HEK293 (cell line): ENCODE results near the gene NXPE1.

ENCODE experiments used
- CTCF ChIA-PET: fragments of 350-600 bp; formaldehyde crosslinking; extraction: SDS; loops from one replicate; lab custom pipeline; 2021; ENCODE audit warnings: antibody characterized with exemption; lab: Yijun Ruan, JAX
- POLR2A ChIA-PET: fragments of 300-600 bp; formaldehyde crosslinking; extraction: SDS; loops from one replicate; lab custom pipeline; 2020; ENCODE audit warnings: antibody characterized with exemption, inconsistent platforms; lab: Yijun Ruan, JAX
- H3K27ac ChIP-seq: fragments of 200-500 bp; sonication (Bioruptor generic); 2 replicates; pipeline ENCODE4 v1.5.1; 2014; ENCODE audit warnings: low read depth, low read length, control low read depth, inconsistent platforms; ENCODE audit errors: extremely low read depth
- H3K36me3 ChIP-seq, 2 experiments: fragments of 200-500 bp in 1 of 2; sonication (Bioruptor generic) in 1 of 2; 1 replicate in 1 of 2; 2 replicates in 1 of 2; pipeline ENCODE4 v1.5.1; 2014 to 2017; ENCODE audit warnings: inconsistent platforms in 2 of 2, low read length in 2 of 2; ENCODE audit not compliant: control insufficient read depth in 2 of 2, insufficient read depth in 1 of 2
- H3K4me1 ChIP-seq: fragments of 200-500 bp; sonication (Bioruptor generic); 2 replicates; pipeline ENCODE4 v1.5.1; 2014; ENCODE audit warnings: mild to moderate bottlenecking, low read length, inconsistent platforms; ENCODE audit not compliant: control insufficient read depth, insufficient read depth
- H3K4me3 ChIP-seq: 2 replicates; pipeline ENCODE4 v1.5.1; 2011; ENCODE audit warnings: low read depth, mild to moderate bottlenecking, control low read depth, low read length, moderate library complexity
- H3K9me3 ChIP-seq: fragments of 200-500 bp; sonication (Bioruptor generic); 2 replicates; pipeline ENCODE4 v1.5.1; 2014; ENCODE audit warnings: low read depth, low read length, inconsistent platforms; ENCODE audit not compliant: control insufficient read depth, insufficient read depth
- FEZF1 ChIP-seq: fragments of 450-650 bp; formaldehyde crosslinking; IDR thresholded peaks from 2 replicates; pipeline ENCODE4 v1.5.1; 2016; ENCODE audit warnings: missing biosample characterization, missing genetic modification characterization
- GLI4 ChIP-seq: fragments of 450-650 bp; formaldehyde crosslinking; IDR thresholded peaks from 2 replicates; pipeline ENCODE4 v1.5.1; 2016; ENCODE audit warnings: missing biosample characterization, missing genetic modification characterization
- HOXA7 ChIP-seq: sonication (generic); formaldehyde crosslinking; IDR thresholded peaks from 2 replicates; pipeline ENCODE4 v1.8.1; 2022; ENCODE audit warnings: missing genetic modification reagents, borderline replicate concordance
- HOXD13 ChIP-seq: sonication (generic); formaldehyde crosslinking; IDR thresholded peaks from 2 replicates; pipeline ENCODE4 v1.8.0; 2022; ENCODE audit warnings: missing genetic modification reagents, borderline replicate concordance
- IKZF3 ChIP-seq: fragments of 450-650 bp; IDR thresholded peaks from 2 replicates; pipeline ENCODE4 v1.5.0; 2018; ENCODE audit warnings: missing biosample characterization, mild to moderate bottlenecking, missing genetic modification characterization, moderate library complexity
- KLF16 ChIP-seq: fragments of 450-650 bp; formaldehyde crosslinking; IDR thresholded peaks from 2 replicates; pipeline ENCODE4 v1.5.1; 2017; ENCODE audit warnings: missing biosample characterization, missing genetic modification characterization
- RBAK ChIP-seq: fragments of 450-650 bp; formaldehyde crosslinking; IDR thresholded peaks from 2 replicates; pipeline ENCODE4 v1.5.1; 2016; ENCODE audit warnings: missing biosample characterization, missing genetic modification characterization
- REPIN1 ChIP-seq: fragments of 450-650 bp; formaldehyde crosslinking; IDR thresholded peaks from 2 replicates; pipeline ENCODE4 v1.5.1; 2017; ENCODE audit warnings: missing biosample characterization, missing genetic modification characterization, low read depth
- TSHZ1 ChIP-seq: fragments of 450-650 bp; formaldehyde crosslinking; IDR thresholded peaks from 2 replicates; pipeline ENCODE4 v1.5.1; 2016; ENCODE audit warnings: missing biosample characterization, missing genetic modification characterization, borderline replicate concordance
- ZBTB8A ChIP-seq: fragments of 450-650 bp; formaldehyde crosslinking; IDR thresholded peaks from 2 replicates; pipeline ENCODE4 v1.5.1; 2016; ENCODE audit warnings: missing biosample characterization, missing genetic modification characterization
- ZIC2 ChIP-seq: fragments of 450-650 bp; formaldehyde crosslinking; IDR thresholded peaks from 2 replicates; pipeline ENCODE4 v1.5.1; 2016; ENCODE audit warnings: missing biosample characterization, missing genetic modification characterization
- ZNF2 ChIP-seq: fragments of 450-650 bp; formaldehyde crosslinking; IDR thresholded peaks from 2 replicates; pipeline ENCODE4 v1.5.1; 2016; ENCODE audit warnings: missing biosample characterization, missing genetic modification characterization
- ZNF223 ChIP-seq: fragments of 450-650 bp; formaldehyde crosslinking; IDR thresholded peaks from 2 replicates; pipeline ENCODE4 v1.5.1; 2016; ENCODE audit warnings: missing biosample characterization, missing genetic modification characterization
- ZNF311 ChIP-seq: fragments of 450-650 bp; formaldehyde crosslinking; IDR thresholded peaks from 2 replicates; pipeline ENCODE4 v1.5.1; 2017; ENCODE audit warnings: missing biosample characterization, missing genetic modification characterization, borderline replicate concordance
- ZNF404 ChIP-seq: fragments of 450-650 bp; formaldehyde crosslinking; IDR thresholded peaks from 2 replicates; pipeline ENCODE4 v1.5.1; 2017; ENCODE audit warnings: missing biosample characterization, missing genetic modification characterization
- ZNF433 ChIP-seq: fragments of 450-650 bp; formaldehyde crosslinking; IDR thresholded peaks from 2 replicates; pipeline ENCODE4 v1.5.1; 2016; ENCODE audit warnings: missing biosample characterization, missing genetic modification characterization, low read depth
- ZNF654 ChIP-seq: fragments of 450-650 bp; formaldehyde crosslinking; IDR thresholded peaks from 2 replicates; pipeline ENCODE4 v1.5.1; 2016; ENCODE audit warnings: low read depth, missing biosample characterization, missing genetic modification characterization
- TF ChIP-seq, protein P1 (sequence below): fragments of 450-650 bp; formaldehyde crosslinking; IDR thresholded peaks from 2 replicates; pipeline ENCODE4 v1.5.1; 2016; ENCODE audit warnings: missing biosample characterization, missing genetic modification characterization, borderline replicate concordance
- TF ChIP-seq, protein P2 (sequence below): sonication (generic); formaldehyde crosslinking; IDR thresholded peaks from 2 replicates; pipeline ENCODE4 v1.8.1; 2022; ENCODE audit warnings: mild to moderate bottlenecking, moderate library complexity, missing genetic modification reagents

The NXPE1 gene

GRCh38 chr11:114478768-114479167, 80.9 kb downstream of the NXPE1 start:
- H3K4me3 ChIP-seq = no peak overlapping the region
- POLR2A ChIA-PET = no interaction called here

More at GRCh38 chr11:114478768-114479167, 80.9 kb downstream of the NXPE1 start:
- no peak for TF ChIP-seq ZNF433
- TF ChIP-seq, protein P1, sequence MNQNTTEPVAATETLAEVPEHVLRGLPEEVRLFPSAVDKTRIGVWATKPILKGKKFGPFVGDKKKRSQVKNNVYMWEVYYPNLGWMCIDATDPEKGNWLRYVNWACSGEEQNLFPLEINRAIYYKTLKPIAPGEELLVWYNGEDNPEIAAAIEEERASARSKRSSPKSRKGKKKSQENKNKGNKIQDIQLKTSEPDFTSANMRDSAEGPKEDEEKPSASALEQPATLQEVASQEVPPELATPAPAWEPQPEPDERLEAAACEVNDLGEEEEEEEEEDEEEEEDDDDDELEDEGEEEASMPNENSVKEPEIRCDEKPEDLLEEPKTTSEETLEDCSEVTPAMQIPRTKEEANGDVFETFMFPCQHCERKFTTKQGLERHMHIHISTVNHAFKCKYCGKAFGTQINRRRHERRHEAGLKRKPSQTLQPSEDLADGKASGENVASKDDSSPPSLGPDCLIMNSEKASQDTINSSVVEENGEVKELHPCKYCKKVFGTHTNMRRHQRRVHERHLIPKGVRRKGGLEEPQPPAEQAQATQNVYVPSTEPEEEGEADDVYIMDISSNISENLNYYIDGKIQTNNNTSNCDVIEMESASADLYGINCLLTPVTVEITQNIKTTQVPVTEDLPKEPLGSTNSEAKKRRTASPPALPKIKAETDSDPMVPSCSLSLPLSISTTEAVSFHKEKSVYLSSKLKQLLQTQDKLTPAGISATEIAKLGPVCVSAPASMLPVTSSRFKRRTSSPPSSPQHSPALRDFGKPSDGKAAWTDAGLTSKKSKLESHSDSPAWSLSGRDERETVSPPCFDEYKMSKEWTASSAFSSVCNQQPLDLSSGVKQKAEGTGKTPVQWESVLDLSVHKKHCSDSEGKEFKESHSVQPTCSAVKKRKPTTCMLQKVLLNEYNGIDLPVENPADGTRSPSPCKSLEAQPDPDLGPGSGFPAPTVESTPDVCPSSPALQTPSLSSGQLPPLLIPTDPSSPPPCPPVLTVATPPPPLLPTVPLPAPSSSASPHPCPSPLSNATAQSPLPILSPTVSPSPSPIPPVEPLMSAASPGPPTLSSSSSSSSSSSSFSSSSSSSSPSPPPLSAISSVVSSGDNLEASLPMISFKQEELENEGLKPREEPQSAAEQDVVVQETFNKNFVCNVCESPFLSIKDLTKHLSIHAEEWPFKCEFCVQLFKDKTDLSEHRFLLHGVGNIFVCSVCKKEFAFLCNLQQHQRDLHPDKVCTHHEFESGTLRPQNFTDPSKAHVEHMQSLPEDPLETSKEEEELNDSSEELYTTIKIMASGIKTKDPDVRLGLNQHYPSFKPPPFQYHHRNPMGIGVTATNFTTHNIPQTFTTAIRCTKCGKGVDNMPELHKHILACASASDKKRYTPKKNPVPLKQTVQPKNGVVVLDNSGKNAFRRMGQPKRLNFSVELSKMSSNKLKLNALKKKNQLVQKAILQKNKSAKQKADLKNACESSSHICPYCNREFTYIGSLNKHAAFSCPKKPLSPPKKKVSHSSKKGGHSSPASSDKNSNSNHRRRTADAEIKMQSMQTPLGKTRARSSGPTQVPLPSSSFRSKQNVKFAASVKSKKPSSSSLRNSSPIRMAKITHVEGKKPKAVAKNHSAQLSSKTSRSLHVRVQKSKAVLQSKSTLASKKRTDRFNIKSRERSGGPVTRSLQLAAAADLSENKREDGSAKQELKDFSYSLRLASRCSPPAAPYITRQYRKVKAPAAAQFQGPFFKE = no peak
- TF ChIP-seq HOXD13 = no peak
- TF ChIP-seq GLI4 = no peak
- no peak for TF ChIP-seq HOXA7
- TF ChIP-seq RBAK (tag by site-specific recombination) = no peak
- TF ChIP-seq ZNF654 = no peak; the same call in 1 of the 2 replicates
- no peak for TF ChIP-seq IKZF3 (tag by site-specific recombination)
- no peak for TF ChIP-seq ZNF2 (tag by site-specific recombination)
- TF ChIP-seq ZNF404 (tag by site-specific recombination) = no peak
- no peak for TF ChIP-seq TSHZ1 (tag by site-specific recombination)
- no peak for TF ChIP-seq ZIC2 (tag by site-specific recombination)
- TF ChIP-seq ZBTB8A (tag by site-specific recombination) = no peak
- TF ChIP-seq, protein P2, sequence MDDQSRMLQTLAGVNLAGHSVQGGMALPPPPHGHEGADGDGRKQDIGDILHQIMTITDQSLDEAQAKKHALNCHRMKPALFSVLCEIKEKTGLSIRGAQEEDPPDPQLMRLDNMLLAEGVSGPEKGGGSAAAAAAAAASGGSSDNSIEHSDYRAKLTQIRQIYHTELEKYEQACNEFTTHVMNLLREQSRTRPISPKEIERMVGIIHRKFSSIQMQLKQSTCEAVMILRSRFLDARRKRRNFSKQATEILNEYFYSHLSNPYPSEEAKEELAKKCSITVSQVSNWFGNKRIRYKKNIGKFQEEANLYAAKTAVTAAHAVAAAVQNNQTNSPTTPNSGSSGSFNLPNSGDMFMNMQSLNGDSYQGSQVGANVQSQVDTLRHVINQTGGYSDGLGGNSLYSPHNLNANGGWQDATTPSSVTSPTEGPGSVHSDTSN (CRISPR knock-in tag) = no peak
- no peak for TF ChIP-seq REPIN1 (tag by site-specific recombination)
- no peak for TF ChIP-seq ZNF311
- TF ChIP-seq ZNF223 (tag by site-specific recombination) = no peak
- no peak for TF ChIP-seq KLF16 (tag by site-specific recombination)
- no peak for TF ChIP-seq FEZF1 (tag by site-specific recombination)
- CTCF ChIA-PET = interaction anchor here (0.6 kb wide), 1 partner anchor 28 kb away, joined by 4 read pairs; no protein-coding TSS in a partner anchor
- Histone ChIP-seq H3K36me3 (no peaks in the 10 kb centered on the region), H3K9me3 (no peaks in the 10 kb centered on the region), H3K4me1 (no peaks in the 10 kb centered on the region), H3K27ac (no peak overlapping the region)
